Kidney glomerular epithelial cell (primary cell): ENCODE measurements around the gene ANGEL2.

ENCODE experiments used
- DNase-seq: peaks from one replicate; lab custom pipeline; 2025; lab: John Stamatoyannopoulos, UW

The ANGEL2 gene

GRCh38 chr1:212951126-212951946 lies 64.3 kb downstream of the ANGEL2 start:
- no peak for DNase-seq

GRCh38 chr1:212950243-212951125 lies 65.2 kb downstream of the ANGEL2 start, which contains the start of gene VASH2:
Gene VASH2 (plus strand): TSS chr1:212950541. CDS start chr1:212951543, 1,002 bp downstream.
- DNase-seq, result peak; percentile 30

GRCh38 chr1:212949771-212950170 lies 65.9 kb downstream of the ANGEL2 start:
- DNase-seq, result no peak

GRCh38 chr1:212946872-212947271 lies 68.8 kb downstream of the ANGEL2 start:
- DNase-seq, result no peak

GRCh38 chr1:212945463-212946160 lies 70.1 kb downstream of the ANGEL2 start:
- no peak for DNase-seq

GRCh38 chr1:212945056-212945455 lies 70.6 kb downstream of the ANGEL2 start:
- DNase-seq, result no peak

GRCh38 chr1:212944229-212944901 lies 71.3 kb downstream of the ANGEL2 start:
- no peak for DNase-seq

- no peak for DNase-seq
Observed at GRCh38 chr1:212943393-212943710, 72.3 kb downstream of the ANGEL2 start.

GRCh38 chr1:212942679-212943392 lies 72.8 kb downstream of the ANGEL2 start:
- DNase-seq, result no peak
